ENCODE data around the gene NOS3. TPM values are rescaled to one million over a fixed set of nuclear protein-coding genes. Genes with fewer than 3 reads are reported as not detected.

The NOS3 gene
- total RNA-seq, 6 donors from 2014 or later, result 3.1 to 95.3 (median 16.2) TPM

DNA sequence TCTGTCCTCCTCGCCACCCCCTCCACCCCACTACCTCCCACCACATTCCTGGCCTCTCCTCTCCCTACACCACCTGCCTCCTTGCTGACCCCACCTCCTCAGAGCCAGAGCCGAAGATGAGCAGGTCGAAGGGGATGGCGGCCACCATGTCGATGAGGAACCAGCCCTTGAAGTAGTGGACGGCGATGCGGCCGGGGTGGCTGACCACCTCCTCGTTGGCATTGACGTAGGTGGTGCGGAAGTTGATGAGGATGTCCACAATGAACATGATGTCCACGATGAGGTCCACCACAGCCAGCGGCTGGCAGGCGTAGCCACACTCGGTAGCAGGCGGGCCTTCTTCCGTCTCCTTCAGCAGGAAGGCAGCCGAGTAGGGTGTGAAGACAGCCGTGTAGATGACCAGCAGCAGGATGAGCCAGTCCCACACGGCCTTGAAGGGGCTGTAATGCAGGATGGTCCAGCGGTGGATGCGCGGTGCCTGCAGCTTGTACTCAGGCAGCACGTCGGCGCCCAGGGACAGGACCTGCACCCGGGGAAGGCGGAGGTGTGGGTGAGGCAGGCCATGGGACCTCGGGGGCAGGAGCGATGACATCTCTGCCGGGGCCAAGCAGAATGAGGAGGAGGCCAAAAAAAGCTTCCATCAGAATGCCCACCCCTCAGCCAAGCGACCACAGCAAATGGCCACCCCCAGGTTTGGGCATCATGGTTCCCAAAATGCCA is 38.3 kb upstream of the NOS3 start:
- no peak for ATAC-seq (ENCODE audit: low FRiP score in 2 of 2)
- 83 to 93% methylated on average over 32 to 33 of the region's 33 CpGs for WGBS, 2 donors
- no peaks in the 10 kb centered on the region for H3K36me3 ChIP-seq
- H3K27me3 ChIP-seq, result peaks cover 0 to 15% (median 4%) of the 10 kb centered on the region in 4 donors
- TF ChIP-seq, protein P1, sequence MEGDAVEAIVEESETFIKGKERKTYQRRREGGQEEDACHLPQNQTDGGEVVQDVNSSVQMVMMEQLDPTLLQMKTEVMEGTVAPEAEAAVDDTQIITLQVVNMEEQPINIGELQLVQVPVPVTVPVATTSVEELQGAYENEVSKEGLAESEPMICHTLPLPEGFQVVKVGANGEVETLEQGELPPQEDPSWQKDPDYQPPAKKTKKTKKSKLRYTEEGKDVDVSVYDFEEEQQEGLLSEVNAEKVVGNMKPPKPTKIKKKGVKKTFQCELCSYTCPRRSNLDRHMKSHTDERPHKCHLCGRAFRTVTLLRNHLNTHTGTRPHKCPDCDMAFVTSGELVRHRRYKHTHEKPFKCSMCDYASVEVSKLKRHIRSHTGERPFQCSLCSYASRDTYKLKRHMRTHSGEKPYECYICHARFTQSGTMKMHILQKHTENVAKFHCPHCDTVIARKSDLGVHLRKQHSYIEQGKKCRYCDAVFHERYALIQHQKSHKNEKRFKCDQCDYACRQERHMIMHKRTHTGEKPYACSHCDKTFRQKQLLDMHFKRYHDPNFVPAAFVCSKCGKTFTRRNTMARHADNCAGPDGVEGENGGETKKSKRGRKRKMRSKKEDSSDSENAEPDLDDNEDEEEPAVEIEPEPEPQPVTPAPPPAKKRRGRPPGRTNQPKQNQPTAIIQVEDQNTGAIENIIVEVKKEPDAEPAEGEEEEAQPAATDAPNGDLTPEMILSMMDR (IDR thresholded peaks at IDR 0.05), result no peak
- TF ChIP-seq POLR2AphosphoS5 (IDR thresholded peaks at IDR 0.05), result no peak
- no peak for TF ChIP-seq POLR2A (IDR thresholded peaks at IDR 0.05)
- TF ChIP-seq EP300 (IDR thresholded peaks at IDR 0.05), result no peak
- DNase-seq, result peak in 1 of 2 donors; percentile 74
- H3K9me3 ChIP-seq, result no peaks in the 10 kb centered on the region
- no peak overlapping the region for H3K4me3 ChIP-seq
- H3K27ac ChIP-seq, result no peak overlapping the region
- peaks cover 5 to 12% (median 6%) of the 10 kb centered on the region in 4 donors for H3K4me1 ChIP-seq

DNA sequence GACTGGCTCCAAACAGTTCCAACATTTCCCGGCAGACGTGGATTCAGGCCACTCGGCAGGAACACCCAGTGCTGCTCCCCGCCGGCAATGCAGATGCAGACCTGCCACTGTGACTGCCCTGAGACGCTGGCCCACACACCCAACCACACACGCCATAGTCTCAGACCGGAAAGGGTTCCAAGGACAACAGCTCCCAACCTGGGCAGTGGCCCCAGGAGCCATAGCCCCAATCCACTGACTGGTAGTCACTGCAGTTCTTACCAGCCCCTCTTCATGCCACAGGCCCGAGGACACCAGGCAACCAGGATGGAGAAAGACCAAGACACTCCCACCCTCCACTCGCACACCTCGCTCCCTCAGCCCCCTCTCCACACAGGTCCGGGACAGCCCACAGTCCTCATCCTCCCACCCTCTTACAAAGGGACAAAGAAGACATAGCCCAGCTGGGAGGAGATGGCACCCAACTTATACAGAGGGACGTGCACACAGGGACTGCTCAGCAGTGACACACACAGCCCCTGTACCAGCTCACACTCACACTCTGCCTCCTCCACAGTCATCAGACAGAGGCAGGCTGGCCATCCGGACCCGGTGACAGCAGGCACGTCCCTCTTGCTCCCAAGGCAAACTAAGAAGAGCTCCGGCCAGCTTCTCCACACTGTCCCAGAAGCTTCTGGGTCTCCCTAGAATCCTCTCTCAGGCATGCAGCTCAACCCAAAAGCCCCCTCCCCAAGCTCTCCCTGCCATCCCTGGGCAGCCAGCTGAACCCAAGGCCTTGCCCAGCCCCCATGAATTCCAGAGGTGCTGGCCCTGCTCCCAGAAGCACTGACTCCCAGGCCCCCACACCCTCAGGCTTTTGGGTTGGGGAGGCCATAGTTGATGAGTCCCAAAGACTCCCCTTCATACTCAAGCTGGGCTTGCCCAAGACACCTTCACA is 37.5 kb upstream of the NOS3 start:
- TF ChIP-seq EP300 (IDR thresholded peaks at IDR 0.05), result no peak
- TF ChIP-seq POLR2A (IDR thresholded peaks at IDR 0.05), result no peak
- TF ChIP-seq, protein P1 (IDR thresholded peaks at IDR 0.05), result no peak
- no peak for TF ChIP-seq POLR2AphosphoS5 (IDR thresholded peaks at IDR 0.05)
- H3K27me3 ChIP-seq, result peaks cover 0 to 15% (median 2%) of the 10 kb centered on the region in 4 donors
- H3K27ac ChIP-seq, result no peak overlapping the region
- no peak for ATAC-seq (ENCODE audit: low FRiP score in 2 of 2)
- 88 to 93% methylated on average over 6 to 16 of the region's 17 CpGs for WGBS, 2 donors
- H3K4me1 ChIP-seq, result peaks cover 5 to 20% (median 6%) of the 10 kb centered on the region in 4 donors
- H3K4me3 ChIP-seq, result no peak overlapping the region
- no peak for DNase-seq
- H3K9me3 ChIP-seq, result no peaks in the 10 kb centered on the region
- no peaks in the 10 kb centered on the region for H3K36me3 ChIP-seq

GRCh38 chr7:150954201-150954985 is 36.4 kb upstream of the NOS3 start:
- Histone ChIP-seq H3K27ac (no peak overlapping the region), H3K36me3 (no peaks in the 10 kb centered on the region), H3K4me1 (peaks cover 5 to 20% (median 6%) of the 10 kb centered on the region in 4 donors), H3K9me3 (no peaks in the 10 kb centered on the region), H3K27me3 (peaks cover 0 to 16% (median 2%) of the 10 kb centered on the region in 4 donors), H3K4me3 (no peak overlapping the region)
- DNase-seq (peak in 1 of 2 donors; percentile 62), ATAC-seq (ENCODE audit: low FRiP score in 2 of 2) (no peak)
- TF ChIP-seq, protein P1 (IDR thresholded peaks at IDR 0.05), result no peak
- no peak for TF ChIP-seq EP300 (IDR thresholded peaks at IDR 0.05)
- TF ChIP-seq POLR2AphosphoS5 (IDR thresholded peaks at IDR 0.05), result no peak
- TF ChIP-seq POLR2A (IDR thresholded peaks at IDR 0.05), result no peak
- WGBS, 2 donors, result 89 to 90% methylated on average over 4 to 9 of the region's 9 CpGs

- Histone ChIP-seq H3K27me3 (peaks cover 0 to 16% (median 2%) of the 10 kb centered on the region in 4 donors), H3K4me3 (peak overlapping the region in 2 of 4 donors; percentile 16 to 27)
Measured at GRCh38 chr7:150954986-150955518, 35.8 kb upstream of the NOS3 start.

More at GRCh38 chr7:150954986-150955518, 35.8 kb upstream of the NOS3 start:
- H3K36me3 ChIP-seq, result no peaks in the 10 kb centered on the region
- ATAC-seq (ENCODE audit: low FRiP score in 2 of 2), result no peak
- no peaks in the 10 kb centered on the region for H3K9me3 ChIP-seq
- TF ChIP-seq POLR2AphosphoS5 (IDR thresholded peaks at IDR 0.05) (no peak), EP300 (IDR thresholded peaks at IDR 0.05) (no peak), POLR2A (IDR thresholded peaks at IDR 0.05) (no peak)
- TF ChIP-seq, protein P1 (IDR thresholded peaks at IDR 0.05), result no peak
- H3K4me1 ChIP-seq, result peaks cover 5 to 20% (median 6%) of the 10 kb centered on the region in 4 donors
- DNase-seq, result no peak
- 81 to 85% methylated on average over 8 to 18 of the region's 21 CpGs for WGBS, 2 donors
- no peak overlapping the region for H3K27ac ChIP-seq
